Left colon (tissue), 2 donors: Measurements from ENCODE around the gene SIGLEC9. TPM values are rescaled to one million over a fixed set of nuclear protein-coding genes. Genes with fewer than 3 reads are reported as not detected.
A peak's percentile ranks its signal among the peaks of the same experiment; 100 is the strongest.

ENCODE experiments used
- ATAC-seq: fragments of 200-7000 bp; cut with Tn5 transposase; one replicate; pipeline ENCODE4 v1.9.1; 2020; ENCODE audit warnings: mild to moderate bottlenecking, moderate library complexity
- DNase-seq, 2 donors: peaks; one replicate each; pipeline ENCODE4 v3.0.0-alpha.2; 2020
- intact Hi-C, 2 donors: fragments of 100-400 bp; cut with DNase I in 1 of 2; cut with micrococcal nuclease in 1 of 2; formaldehyde crosslinking; loops; one replicate each; pipeline versions ENCODE4 v1.11.2 to v1.14.0; 2022; cut with DNase I, micrococcal nuclease
- long read RNA-seq: library from polyadenylated mRNA; unstranded; transcript quantifications from one replicate; pipeline ENCODE4 v2.0.0, GENCODE V29; 2021
- total RNA-seq, 2 donors: library from RNA; stranded (reverse); fragmentation: NEBNext Ultra II Directional; extraction: Animal tissue kit (Norgen Biotek cat#: 25700); gene quantifications; one replicate each; pipeline ENCODE4 v1.2.1, GENCODE V29; 2021
- donor health status: DM: no; HTN: no; CAD: no.
- donor health status: DM: yes; HTN: yes; CAD: no.

SIGLEC9 gene
- total RNA-seq = 1 to 10 TPM in 1 of 2 donors, under 1 TPM in 1; 0.82 to 2.0 TPM
- long read RNA-seq, partial matches to known transcripts = 2 of 2 reads
- long read RNA-seq, other reads (novel, unspliced or antisense) = 0 of 2 reads

- intact Hi-C loops = no loop called here
- DNase-seq (peak in 1 of 2 donors; percentile 26), ATAC-seq (no peak)
These were observed at the start of gene SIGLEC9 for GRCh38 chr19:51124729-51125128. TSS of gene SIGLEC9 (plus strand) at chr19:51124906. CDS start at chr19:51124975, 69 bp downstream.

GRCh38 chr19:51075998-51076397, 48.7 kb upstream of the SIGLEC9 start:
- intact Hi-C loops = no loop called here
- DNase-seq (no peak), ATAC-seq (no peak)

GRCh38 chr19:51076631-51077213, 48.0 kb upstream of the SIGLEC9 start:
- DNase-seq (no peak), ATAC-seq (no peak)
- intact Hi-C loops = no loop called here

DNA sequence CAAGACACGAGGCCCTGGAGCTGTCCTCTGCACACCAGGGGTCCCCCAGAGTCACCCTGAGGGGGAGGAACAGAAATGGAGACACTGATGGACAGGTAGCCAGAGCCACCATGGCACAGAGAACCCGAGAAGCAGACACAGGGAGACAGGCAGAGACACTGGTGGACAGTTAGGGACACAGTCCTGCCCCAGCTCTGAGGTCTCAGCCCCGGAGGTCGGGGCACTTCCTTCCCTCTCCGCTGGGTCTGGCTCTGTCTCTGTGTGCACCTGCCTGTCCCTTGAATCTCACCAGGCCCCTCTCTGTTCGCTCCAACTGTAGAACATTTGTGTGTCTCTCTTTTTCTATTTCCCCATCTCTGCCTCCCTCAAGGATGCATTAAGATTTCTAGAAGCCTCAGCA, 46.6 kb upstream of the SIGLEC9 start:
- ATAC-seq = no peak
- intact Hi-C loops = no loop called here
- DNase-seq = no peak

- ATAC-seq (no peak), DNase-seq (no peak)
- intact Hi-C loops = no loop called here
These were observed 46.0 kb upstream of the SIGLEC9 start for GRCh38 chr19:51078731-51079130.

DNA sequence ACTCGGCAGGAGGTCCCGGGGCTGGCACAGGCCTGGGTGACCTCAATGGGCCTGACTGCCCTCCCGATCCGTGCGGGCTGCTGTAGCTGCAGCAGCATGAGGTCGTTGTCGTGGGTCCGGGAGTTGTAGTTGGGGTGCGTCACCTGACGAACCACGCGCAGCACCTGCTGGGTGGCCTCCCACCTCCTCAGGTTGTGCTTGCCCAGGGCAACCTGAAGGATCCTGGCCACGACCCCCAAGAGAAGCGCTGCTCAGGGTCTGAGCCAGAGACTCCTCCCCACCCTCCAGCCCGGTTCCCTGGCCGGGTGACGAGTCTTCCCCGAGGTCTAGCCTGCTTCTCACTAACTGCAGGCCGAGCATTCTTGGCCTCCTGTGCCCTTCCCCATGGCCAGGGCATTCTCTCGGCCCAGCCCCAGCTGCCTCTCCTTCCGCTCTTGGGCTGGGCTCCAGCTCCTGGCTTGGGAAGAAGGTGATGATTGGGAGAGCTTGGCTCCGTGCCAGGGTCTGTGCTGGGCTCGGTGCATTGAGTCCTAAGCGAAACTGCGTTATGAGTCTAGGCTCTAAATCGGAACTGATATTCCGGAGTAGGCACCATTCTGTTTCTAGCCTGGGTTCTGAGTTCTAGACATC, 45.1 kb upstream of the SIGLEC9 start:
- DNase-seq = no peak
- intact Hi-C loops = no loop called here
- no peak for ATAC-seq

DNA sequence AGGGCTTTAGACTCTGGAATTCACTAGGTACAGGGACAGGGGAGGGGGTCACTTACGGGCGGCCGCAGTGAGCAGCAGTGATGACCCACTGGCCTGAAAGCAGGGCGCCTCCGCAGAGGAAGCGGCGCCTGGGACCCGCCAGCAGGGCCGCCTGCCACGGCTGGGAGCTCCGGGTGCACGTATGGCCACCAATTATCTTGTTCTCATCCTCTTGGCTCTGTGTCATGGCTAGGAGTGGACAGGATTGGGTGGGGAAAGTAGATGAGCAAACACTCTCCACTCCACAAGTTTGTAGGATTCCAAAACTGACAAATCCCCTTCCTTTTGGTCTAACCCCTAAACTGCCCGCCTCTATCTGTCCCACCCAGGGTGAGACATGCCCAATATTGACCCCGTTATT, 43.2 kb upstream of the SIGLEC9 start:
- DNase-seq (no peak), ATAC-seq (no peak)
- intact Hi-C loops = no loop called here

DNA sequence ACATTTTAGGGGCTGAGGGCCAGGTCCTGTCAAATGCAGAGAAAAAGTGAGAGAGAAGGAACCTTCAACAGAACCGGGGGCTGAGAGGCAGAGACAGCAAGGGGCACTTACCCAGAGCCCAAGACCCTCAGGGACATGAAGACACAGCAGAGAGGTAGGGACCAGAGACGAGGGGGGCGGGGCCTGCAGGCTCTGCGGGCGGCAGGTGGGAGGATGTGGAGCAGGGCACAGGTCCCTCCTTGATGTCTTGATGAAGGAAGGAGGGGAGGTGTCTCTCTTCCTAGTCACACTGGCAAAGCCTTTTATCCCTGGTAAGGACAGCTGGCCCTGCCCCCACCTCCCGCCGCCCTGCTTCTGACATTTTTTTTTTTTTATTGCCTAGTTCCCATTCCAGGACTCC, 42.1 kb upstream of the SIGLEC9 start, which contains the start of gene KLK14:
Gene KLK14 (minus strand): TSS at position 277 of the 400 bp plus-strand sequence. CDS start 273 bp downstream, at position 4.
- ATAC-seq (no peak), DNase-seq (no peak)
- intact Hi-C loops = no loop called here

GRCh38 chr19:51083181-51083580, 41.5 kb upstream of the SIGLEC9 start:
- intact Hi-C loops = no loop called here
- DNase-seq (no peak), ATAC-seq (no peak)

DNA sequence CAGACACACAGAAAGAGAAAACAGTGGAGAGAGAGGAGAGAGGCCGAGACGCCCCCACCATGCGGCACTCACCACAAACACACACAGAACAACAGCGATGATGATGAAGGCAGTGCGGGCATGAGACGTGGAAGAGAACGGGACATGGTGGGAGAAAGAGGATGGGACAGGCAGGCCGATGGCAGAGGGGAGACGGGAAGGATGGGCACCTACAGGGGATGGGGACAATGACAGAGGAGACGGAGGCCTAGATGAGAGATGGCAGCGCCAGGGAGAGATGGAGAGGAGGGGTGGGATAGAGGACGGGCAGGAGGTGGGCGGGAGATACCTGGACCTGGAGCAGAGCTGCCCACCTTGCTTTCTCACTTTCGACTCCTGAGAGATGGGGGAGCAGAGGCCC, 40.9 kb upstream of the SIGLEC9 start:
- intact Hi-C loops = no loop called here
- DNase-seq (no peak), ATAC-seq (no peak)

- ATAC-seq = no peak
- intact Hi-C loops = no loop called here
- no peak for DNase-seq
These were observed 40.2 kb upstream of the SIGLEC9 start for GRCh38 chr19:51084505-51084904.

- ATAC-seq (no peak), DNase-seq (peak in 1 of 2 donors; percentile 8)
- intact Hi-C loops = no loop called here
These were observed 38.4 kb upstream of the SIGLEC9 start for GRCh38 chr19:51086153-51086850.

DNA sequence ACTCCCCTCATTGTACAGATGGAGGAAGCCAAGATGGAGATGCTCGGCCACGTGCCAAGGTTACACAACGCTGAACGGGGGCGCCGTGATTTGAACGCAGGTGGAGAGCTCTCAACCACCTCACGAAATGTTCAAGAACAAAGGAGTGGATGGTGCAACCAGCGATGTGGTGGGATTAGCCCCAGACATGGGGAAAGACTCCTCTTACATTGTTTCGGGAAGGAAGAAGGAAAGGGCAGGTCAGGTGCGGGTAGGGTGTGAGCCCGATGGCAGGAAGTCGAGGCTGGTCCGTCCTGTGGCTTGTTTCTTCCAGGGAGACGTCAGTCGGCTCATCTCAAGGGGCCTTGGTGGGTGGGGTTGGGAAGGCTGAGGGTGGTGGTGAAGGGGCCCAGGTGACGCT, 34.9 kb upstream of the SIGLEC9 start:
- DNase-seq (no peak), ATAC-seq (no peak)
- intact Hi-C loops = no loop called here

GRCh38 chr19:51090471-51090870, 34.2 kb upstream of the SIGLEC9 start:
- intact Hi-C loops = no loop called here
- ATAC-seq (no peak), DNase-seq (no peak)

- DNase-seq = no peak
- intact Hi-C loops = no loop called here
These were observed 33.6 kb upstream of the SIGLEC9 start for GRCh38 chr19:51091126-51091525.

DNA sequence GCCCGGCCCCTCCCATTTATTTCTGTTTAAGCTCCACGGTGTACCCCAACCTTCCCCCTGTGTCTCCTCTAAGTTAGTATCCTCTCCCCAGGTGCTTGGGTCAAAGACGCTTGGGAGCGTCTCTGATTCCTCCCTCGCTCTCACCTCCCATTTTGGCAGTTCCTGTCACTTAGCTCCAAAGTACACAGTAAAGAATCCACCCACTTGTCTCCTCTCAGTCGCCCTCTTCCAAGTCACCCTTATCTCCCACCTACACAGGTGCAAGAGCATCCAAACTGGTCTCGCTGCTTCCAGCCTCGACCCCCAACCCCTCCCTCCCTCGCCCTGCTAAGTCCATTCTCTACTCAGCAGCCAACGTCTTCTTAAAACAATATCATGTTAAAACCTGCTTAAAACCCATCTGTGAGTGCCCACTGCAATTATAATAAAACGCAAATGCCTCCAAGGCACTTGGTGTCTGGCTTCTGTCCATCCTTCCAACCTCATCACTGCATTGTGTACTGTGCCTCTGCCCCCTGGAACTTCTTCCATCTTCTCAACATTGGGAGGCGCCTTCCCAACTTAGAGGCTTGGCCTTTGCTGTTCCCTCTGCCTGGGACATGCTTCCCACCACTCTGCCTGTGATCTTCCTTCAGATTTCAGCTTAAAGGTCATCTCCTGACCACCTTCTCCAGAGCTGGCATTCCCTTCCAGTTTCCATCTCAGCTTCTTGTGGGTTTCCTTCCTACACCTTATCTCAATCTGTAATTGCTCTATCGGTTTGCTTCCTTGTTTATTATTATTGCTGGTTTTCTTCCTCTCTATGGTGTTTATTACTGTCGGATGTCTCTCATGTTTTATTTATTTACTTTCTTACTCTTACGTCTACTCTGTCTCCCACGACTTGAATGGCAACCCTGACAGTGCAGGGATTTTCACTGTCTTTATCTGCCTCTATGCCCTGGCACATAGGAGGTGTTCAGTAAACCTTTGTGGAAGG, 32.5 kb upstream of the SIGLEC9 start:
- intact Hi-C loops = no loop called here
- DNase-seq = no peak
- peak; percentile 54 for ATAC-seq

More at GRCh38 chr19:51091126-51091525, 33.6 kb upstream of the SIGLEC9 start:
- ATAC-seq = no peak

DNA sequence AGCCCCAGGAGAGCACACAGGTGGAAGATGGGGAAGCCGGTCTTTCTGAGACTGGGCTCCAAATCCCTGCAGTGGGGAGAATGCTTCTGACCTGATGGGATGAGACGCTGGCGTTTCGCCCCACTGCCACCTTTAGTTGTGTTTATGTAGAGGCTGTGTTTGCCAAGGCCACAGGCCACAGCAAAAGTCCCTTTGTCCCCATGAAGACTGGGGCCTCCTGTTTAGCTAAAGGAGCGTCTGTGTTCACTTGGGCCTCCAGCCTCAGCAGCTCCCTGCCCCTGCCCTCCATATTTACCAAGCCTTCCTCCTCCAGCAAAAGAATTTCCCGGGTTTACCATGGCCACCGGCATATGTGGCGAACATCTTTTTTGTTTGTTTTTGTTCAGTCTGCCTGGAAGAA, 31.6 kb upstream of the SIGLEC9 start:
- ATAC-seq = no peak

DNA sequence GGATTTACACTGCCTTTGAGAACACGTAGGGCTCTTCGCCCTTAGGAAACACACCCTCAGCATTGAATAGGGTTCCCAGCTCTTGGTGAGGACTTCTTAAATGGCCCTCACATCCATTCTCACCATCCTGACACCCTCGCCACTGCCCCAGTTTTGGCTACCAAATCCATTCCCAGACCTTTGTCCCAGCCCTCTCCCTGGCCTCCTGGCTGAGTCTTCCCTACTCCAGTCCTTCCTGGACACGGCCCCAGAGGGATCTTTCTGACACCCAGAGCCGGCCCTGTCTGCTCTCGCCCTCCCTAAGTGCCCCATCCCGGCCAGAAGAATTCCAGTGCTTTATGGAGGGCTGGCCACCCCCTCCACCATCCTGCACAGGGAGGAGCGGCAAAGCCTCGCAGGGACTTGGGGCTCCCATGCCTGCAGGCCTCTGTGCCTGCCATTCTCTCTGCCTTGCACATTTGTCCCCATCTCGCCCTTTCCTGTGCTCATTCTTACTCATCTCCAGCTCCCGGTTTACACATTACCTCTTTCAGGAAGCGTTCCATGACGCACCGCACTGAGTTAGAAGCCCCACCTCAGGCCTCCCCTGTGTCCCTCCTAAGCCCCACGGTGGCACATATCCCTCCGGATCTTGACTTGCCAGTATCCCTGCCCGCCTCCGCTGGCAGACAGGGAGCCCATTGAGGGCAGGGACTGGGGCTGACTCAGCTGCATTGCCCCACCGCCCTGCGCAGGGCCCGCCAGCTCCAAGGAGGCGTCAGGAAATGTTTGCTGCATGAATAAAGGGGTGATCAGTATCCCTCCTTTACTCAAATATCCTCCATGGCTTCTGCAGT, 31.0 kb upstream of the SIGLEC9 start:
- ATAC-seq = no peak
- intact Hi-C loops = no loop called here
- no peak for DNase-seq

More for the DNA sequence above, 31.6 kb upstream of the SIGLEC9 start:
- intact Hi-C loops = no loop called here
- no peak for DNase-seq
